EL (cell line): ENCODE measurements around the gene MTHFS.

Experiments
- DNase-seq: peaks from one replicate; pipeline ENCODE4 v3.0.0-alpha.2; 2016

The MTHFS gene

GRCh38 chr15:79874242-79874641 lies 22.6 kb downstream of the MTHFS start:
- no peak for DNase-seq

- DNase-seq, result peak; percentile 44
Observed at GRCh38 chr15:79872358-79873017, 24.3 kb downstream of the MTHFS start.

- no peak for DNase-seq
Observed at GRCh38 chr15:79868554-79868953, 28.3 kb downstream of the MTHFS start.

- DNase-seq, result peak; percentile 71
Observed at GRCh38 chr15:79863886-79864285, 32.9 kb downstream of the MTHFS start.

GRCh38 chr15:79862191-79862590 lies 34.6 kb downstream of the MTHFS start:
- DNase-seq, result no peak

GRCh38 chr15:79860661-79861060 lies 36.2 kb downstream of the MTHFS start:
- no peak for DNase-seq

- no peak for DNase-seq
Observed at GRCh38 chr15:79858469-79858868, 38.3 kb downstream of the MTHFS start.

- peak; percentile 84 for DNase-seq
Observed at GRCh38 chr15:79853492-79854328, 43.1 kb downstream of the MTHFS start.

GRCh38 chr15:79849789-79850188 lies 47.0 kb downstream of the MTHFS start:
- DNase-seq, result peak; percentile 44

- no peak for DNase-seq
Observed at GRCh38 chr15:79846539-79846938, 50.3 kb downstream of the MTHFS start.

GRCh38 chr15:79844221-79844620 lies 52.6 kb downstream of the MTHFS start:
- DNase-seq, result no peak

GRCh38 chr15:79837846-79838245 lies 59.0 kb downstream of the MTHFS start:
- DNase-seq, result no peak

GRCh38 chr15:79834495-79834894 lies 62.3 kb downstream of the MTHFS start:
- DNase-seq, result no peak

GRCh38 chr15:79832367-79833120 lies 64.3 kb downstream of the MTHFS start:
- DNase-seq, result no peak

- no peak for DNase-seq
Observed at GRCh38 chr15:79831604-79832003, 65.2 kb downstream of the MTHFS start.

GRCh38 chr15:79829950-79830349 lies 66.9 kb downstream of the MTHFS start:
- DNase-seq, result no peak

- no peak for DNase-seq
Observed at GRCh38 chr15:79828447-79828846, 68.4 kb downstream of the MTHFS start.

- no peak for DNase-seq
Observed at GRCh38 chr15:79826800-79827199, 70.0 kb downstream of the MTHFS start.

GRCh38 chr15:79824136-79824701 lies 72.6 kb downstream of the MTHFS start:
- no peak for DNase-seq

- no peak for DNase-seq
Observed at GRCh38 chr15:79820820-79821219, 76.0 kb downstream of the MTHFS start.

GRCh38 chr15:79820176-79820575 lies 76.6 kb downstream of the MTHFS start:
- DNase-seq, result no peak

- no peak for DNase-seq
Observed at GRCh38 chr15:79816571-79816970, 80.2 kb downstream of the MTHFS start.

- no peak for DNase-seq
Observed at GRCh38 chr15:79815468-79815867, 81.3 kb downstream of the MTHFS start.
